H9 (cell line): ENCODE measurements around the gene CRYGN. TPM values are rescaled to one million over a fixed set of nuclear protein-coding genes. Genes with fewer than 3 reads are reported as not detected.

Experiments
- DNase-seq: peaks from one replicate; pipeline ENCODE4 v3.0.0-alpha.2; 2017
- H2AFZ ChIP-seq: one replicate; pipeline ENCODE4 v1.6.1; 2013; ENCODE audit warnings: mild to moderate bottlenecking, low read length, control low read depth, moderate library complexity
- H2AK5ac ChIP-seq: 2 replicates; pipeline ENCODE4 v1.6.1; 2013; ENCODE audit warnings: low read length, control low read depth, mixed read lengths; ENCODE audit not compliant: insufficient read length
- H2BK120ac ChIP-seq: one replicate; pipeline ENCODE4 v1.6.1; 2013; ENCODE audit warnings: low read depth, mild to moderate bottlenecking, low read length, control low read depth, inconsistent platforms; ENCODE audit not compliant: poor library complexity, severe bottlenecking
- H2BK12ac ChIP-seq: 2 replicates; pipeline ENCODE4 v1.6.1; 2013; ENCODE audit warnings: low read length, control low read depth, mixed read lengths, low read depth; ENCODE audit not compliant: insufficient read length
- H2BK15ac ChIP-seq: 2 replicates; pipeline ENCODE4 v1.6.1; 2013; ENCODE audit warnings: low read depth, low read length, control low read depth
- H2BK20ac ChIP-seq: one replicate; pipeline ENCODE4 v1.6.1; 2013; ENCODE audit warnings: low read depth, mild to moderate bottlenecking, low read length, control low read depth, inconsistent platforms; ENCODE audit not compliant: poor library complexity, severe bottlenecking
- H2BK5ac ChIP-seq: 2 replicates; pipeline ENCODE4 v1.6.1; 2013; ENCODE audit warnings: low read length, control low read depth, mixed read lengths; ENCODE audit not compliant: insufficient read length
- H3K14ac ChIP-seq: 2 replicates; pipeline ENCODE4 v1.6.1; 2013; ENCODE audit warnings: low read length, control low read depth; ENCODE audit not compliant: insufficient read depth
- H3K18ac ChIP-seq: 2 replicates; pipeline ENCODE4 v1.6.1; 2013; ENCODE audit warnings: low read depth, mild to moderate bottlenecking, mixed read lengths, low read length, control low read depth; ENCODE audit not compliant: insufficient read length
- H3K23ac ChIP-seq: 2 replicates; pipeline ENCODE4 v1.6.1; 2013; ENCODE audit warnings: low read length, control low read depth, mixed read lengths, low read depth; ENCODE audit not compliant: insufficient read length
- H3K23me2 ChIP-seq: 2 replicates; pipeline ENCODE4 v1.6.1; 2013; ENCODE audit warnings: low read depth, mild to moderate bottlenecking, mixed read lengths, low read length, control low read depth; ENCODE audit not compliant: insufficient read length, poor library complexity, severe bottlenecking
- H3K27ac ChIP-seq: 2 replicates; pipeline ENCODE4 v1.5.1; 2013; ENCODE audit warnings: low read length, control low read depth, mixed read lengths, low read depth; ENCODE audit not compliant: insufficient read length
- H3K27me3 ChIP-seq: 2 replicates; pipeline ENCODE4 v1.6.1; 2013; ENCODE audit warnings: low read length, control low read depth, inconsistent platforms; ENCODE audit not compliant: insufficient read depth
- H3K4ac ChIP-seq: 2 replicates; pipeline ENCODE4 v1.6.1; 2013; ENCODE audit warnings: low read depth, mild to moderate bottlenecking, control low read depth, inconsistent platforms, low read length, moderate library complexity
- H3K4me1 ChIP-seq: 2 replicates; pipeline ENCODE4 v1.6.1; 2013; ENCODE audit warnings: low read length, control low read depth, inconsistent platforms; ENCODE audit not compliant: insufficient read depth
- H3K4me2 ChIP-seq: 2 replicates; pipeline ENCODE4 v1.6.1; 2013; ENCODE audit warnings: low read length, control low read depth, mixed read lengths; ENCODE audit not compliant: insufficient read length, insufficient read depth
- H3K56ac ChIP-seq: 2 replicates; pipeline ENCODE4 v1.6.1; 2013; ENCODE audit warnings: low read depth, mild to moderate bottlenecking, mixed read lengths, low read length, control low read depth; ENCODE audit not compliant: insufficient read length
- H3K79me1 ChIP-seq: 2 replicates; pipeline ENCODE4 v1.6.1; 2013; ENCODE audit warnings: low read depth, mild to moderate bottlenecking, moderate library complexity, low read length, control low read depth, inconsistent platforms; ENCODE audit not compliant: insufficient read depth, poor library complexity, severe bottlenecking
- H3K79me2 ChIP-seq: 2 replicates; pipeline ENCODE4 v1.6.1; 2013; ENCODE audit warnings: low read length, control low read depth, inconsistent platforms; ENCODE audit not compliant: insufficient read depth
- H3K9ac ChIP-seq: 2 replicates; pipeline ENCODE4 v1.6.1; 2013; ENCODE audit warnings: low read length, control low read depth, mixed read lengths; ENCODE audit not compliant: insufficient read length; ENCODE audit errors: extremely low read depth
- H3K9me3 ChIP-seq: one replicate; pipeline ENCODE4 v1.6.1; 2013; ENCODE audit warnings: low read depth, low read length, inconsistent platforms; ENCODE audit not compliant: control insufficient read depth
- H3T11ph ChIP-seq: one replicate; pipeline ENCODE4 v1.6.1; 2013; ENCODE audit warnings: mild to moderate bottlenecking, low read length, control low read depth, inconsistent platforms
- H4K20me1 ChIP-seq: one replicate; pipeline ENCODE4 v1.6.1; 2013; ENCODE audit not compliant: control insufficient read depth, insufficient read length, insufficient read depth
- H4K5ac ChIP-seq: 2 replicates; pipeline ENCODE4 v1.6.1; 2013; ENCODE audit warnings: low read depth, mild to moderate bottlenecking, mixed read lengths, low read length, control low read depth; ENCODE audit not compliant: insufficient read length
- H4K8ac ChIP-seq: replicated peaks from 2 replicates; pipeline ENCODE4 v1.6.1; 2013; ENCODE audit warnings: low read length, control low read depth, mixed read lengths, low read depth; ENCODE audit not compliant: insufficient read length
- H4K91ac ChIP-seq: 2 replicates; pipeline ENCODE4 v1.6.1; 2013; ENCODE audit warnings: low read depth, mild to moderate bottlenecking, moderate library complexity, mixed read lengths, low read length, control low read depth; ENCODE audit not compliant: insufficient read length
- H3K27ac Mint-ChIP-seq, 3 experiments: 2 replicates in 2 of 3; 3 replicates in 1 of 3; pipeline ENCODE4 v1.8.0; 2020 to 2021; ENCODE audit warnings: mixed read lengths in 3 of 3, mild to moderate bottlenecking in 1 of 3, moderate library complexity in 1 of 3
- H3K27me3 Mint-ChIP-seq: 2 replicates; pipeline ENCODE4 v1.8.0; 2021; ENCODE audit warnings: low read depth, mild to moderate bottlenecking, moderate library complexity, mixed read lengths
- H3K36me3 Mint-ChIP-seq, 3 experiments: 2 replicates in 2 of 3; 3 replicates in 1 of 3; pipeline ENCODE4 v1.8.0; 2020 to 2021; ENCODE audit warnings: low read depth in 3 of 3, mixed read lengths in 3 of 3; ENCODE audit not compliant: insufficient read depth in 1 of 3
- H3K4me1 Mint-ChIP-seq, 2 experiments: 2 replicates each; pipeline ENCODE4 v1.8.0; 2020; ENCODE audit warnings: mixed read lengths in 2 of 2
- H3K4me3 Mint-ChIP-seq, 2 experiments: 2 replicates in 1 of 2; 3 replicates in 1 of 2; pipeline ENCODE4 v1.8.0; 2020 to 2021; ENCODE audit warnings: mild to moderate bottlenecking in 2 of 2, mixed read lengths in 2 of 2, moderate library complexity in 1 of 2
- H3K9me3 Mint-ChIP-seq, 2 experiments: 2 replicates in 1 of 2; 3 replicates in 1 of 2; pipeline ENCODE4 v1.8.0; 2020; ENCODE audit warnings: mild to moderate bottlenecking in 2 of 2, mixed read lengths in 2 of 2, moderate library complexity in 1 of 2
- WGBS: extraction: QIAGEN DNeasy Blood & Tissue Kit; methylation state at CpG from one replicate; pipeline ENCODE4 v1.1.7; 2013; ENCODE audit warnings: missing lambda C conversion rate, low lambda C conversion rate, mixed read lengths; ENCODE audit not compliant: insufficient read length; ENCODE audit errors: extremely low coverage; 5-methylcytosine and 5-hydroxymethylcytosine counted together
- total RNA-seq: library from RNA; stranded (reverse); gene quantifications from 2 replicates; pipeline ENCODE4 v1.2.1, GENCODE V29; 2021
- TF ChIP-seq, protein P1 (sequence below): fragments of 200-600 bp; sonication (generic); conservative IDR thresholded peaks from 3 replicates; pipeline ENCODE4 v1.8.0; 2021; ENCODE audit warnings: antibody characterized with exemption, mild to moderate bottlenecking

CRYGN gene
- total RNA-seq, 1 experiment from 2014 or later = 1.8 TPM

DNA sequence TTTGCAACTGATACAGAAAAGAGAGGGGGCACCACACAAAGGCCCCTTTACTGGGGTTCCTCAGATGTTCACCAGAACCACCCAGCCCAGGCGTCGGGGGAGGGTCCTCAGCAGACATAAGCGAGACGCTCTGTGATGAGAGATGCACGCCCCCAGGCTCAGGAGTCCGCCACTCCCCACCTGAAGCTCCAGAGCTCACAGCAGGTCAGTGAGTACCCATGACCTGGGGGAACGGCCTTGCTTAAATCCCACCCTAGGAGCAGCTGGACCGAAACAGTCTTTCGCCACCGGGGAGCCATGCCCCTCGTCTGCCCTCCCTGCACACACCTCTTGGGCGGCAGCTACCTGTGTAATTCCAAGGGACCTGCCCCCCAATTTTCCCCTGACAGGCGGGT is 2.8 kb downstream of the CRYGN start:
- H3K79me2 ChIP-seq = no peaks in the 10 kb centered on the region
- H3K14ac ChIP-seq = no peak overlapping the region
- H2AK5ac ChIP-seq = no peak overlapping the region
- no peak overlapping the region for H2BK5ac ChIP-seq
- H3K79me1 ChIP-seq = no peaks in the 10 kb centered on the region
- H3K4ac ChIP-seq = no peak overlapping the region
- Mint-ChIP-seq H3K4me1 (peaks cover 18 to 29% of the 10 kb centered on the region in 2 experiments), H3K36me3 (peaks cover 0 to 5% (median 0%) of the 10 kb centered on the region in 3 experiments; a peak in 2 of 7 replicates), H3K4me3 (no peak overlapping the region), H3K27ac (no peak overlapping the region; a peak in 1 of 7 replicates), H3K9me3 (peaks cover 0 to 3% of the 10 kb centered on the region in 2 experiments; a peak in 2 of 5 replicates), H3K27me3 (peaks cover 3% of the 10 kb centered on the region)
- H3K9me3 ChIP-seq = no peaks in the 10 kb centered on the region
- no peak overlapping the region for H2AFZ ChIP-seq
- H2BK12ac ChIP-seq = no peak overlapping the region
- no peak overlapping the region for H2BK120ac ChIP-seq
- no peak overlapping the region for H3T11ph ChIP-seq
- H2BK20ac ChIP-seq = no peak overlapping the region
- no peak overlapping the region for H3K4me2 ChIP-seq
- WGBS = no CpG with 5 or more reads among the region's 13 CpGs
- no peak overlapping the region for H4K8ac ChIP-seq
- no peak overlapping the region for H3K18ac ChIP-seq
- no peak overlapping the region for H4K5ac ChIP-seq
- no peak overlapping the region for H2BK15ac ChIP-seq
- H4K91ac ChIP-seq = no peak overlapping the region
- TF ChIP-seq, protein P1, sequence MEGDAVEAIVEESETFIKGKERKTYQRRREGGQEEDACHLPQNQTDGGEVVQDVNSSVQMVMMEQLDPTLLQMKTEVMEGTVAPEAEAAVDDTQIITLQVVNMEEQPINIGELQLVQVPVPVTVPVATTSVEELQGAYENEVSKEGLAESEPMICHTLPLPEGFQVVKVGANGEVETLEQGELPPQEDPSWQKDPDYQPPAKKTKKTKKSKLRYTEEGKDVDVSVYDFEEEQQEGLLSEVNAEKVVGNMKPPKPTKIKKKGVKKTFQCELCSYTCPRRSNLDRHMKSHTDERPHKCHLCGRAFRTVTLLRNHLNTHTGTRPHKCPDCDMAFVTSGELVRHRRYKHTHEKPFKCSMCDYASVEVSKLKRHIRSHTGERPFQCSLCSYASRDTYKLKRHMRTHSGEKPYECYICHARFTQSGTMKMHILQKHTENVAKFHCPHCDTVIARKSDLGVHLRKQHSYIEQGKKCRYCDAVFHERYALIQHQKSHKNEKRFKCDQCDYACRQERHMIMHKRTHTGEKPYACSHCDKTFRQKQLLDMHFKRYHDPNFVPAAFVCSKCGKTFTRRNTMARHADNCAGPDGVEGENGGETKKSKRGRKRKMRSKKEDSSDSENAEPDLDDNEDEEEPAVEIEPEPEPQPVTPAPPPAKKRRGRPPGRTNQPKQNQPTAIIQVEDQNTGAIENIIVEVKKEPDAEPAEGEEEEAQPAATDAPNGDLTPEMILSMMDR = no peak
- no peak overlapping the region for H3K56ac ChIP-seq
- H4K20me1 ChIP-seq = no peaks in the 10 kb centered on the region
- H3K27me3 ChIP-seq = no peaks in the 10 kb centered on the region
- no peak overlapping the region for H3K27ac ChIP-seq
- H3K23ac ChIP-seq = no peak overlapping the region
- no peak overlapping the region for H3K9ac ChIP-seq
- H3K4me1 ChIP-seq = no peaks in the 10 kb centered on the region; the same call in 1 of the 2 replicates
- no peak for DNase-seq
- H3K23me2 ChIP-seq = peaks cover 11% of the 10 kb centered on the region
